ENCODE measurements around the gene PTCD2.
"Not testable (repeated sequence)": the region's sequence is repeated elsewhere in the genome, so short reads cannot be mapped to it uniquely, and the experiment has no call there.

Gene PTCD2

GRCh38 chr5:72400950-72401349, 80.8 kb downstream of the PTCD2 start:
- Histone ChIP-seq H3F3A (ENCODE audit: low read depth) (no peaks in the 10 kb centered on the region), H3K27me3 (ENCODE audit: insufficient read depth, low read length, poor library complexity, severe bottlenecking) (no peaks in the 10 kb centered on the region), H3K9me2 (replicated peaks; ENCODE audit: low read depth, low read length) (no peaks in the 10 kb centered on the region), H2AFZ (ENCODE audit: low read length) (no peak overlapping the region), H3K4me3 (ENCODE audit: low read length, poor library complexity, severe bottlenecking) (no peak overlapping the region), H3K4me1 (ENCODE audit: insufficient read depth, low read length, poor library complexity, severe bottlenecking) (no peaks in the 10 kb centered on the region), H4K20me1 (ENCODE audit: insufficient read depth, low read length, poor library complexity, severe bottlenecking) (no peaks in the 10 kb centered on the region), H3K4me2 (ENCODE audit: low read depth, low read length, poor library complexity, severe bottlenecking) (no peak overlapping the region), H3K9me3 (ENCODE audit: insufficient read depth, low read depth, low read length) (peaks cover 5% of the 10 kb centered on the region), H3K79me2 (ENCODE audit: insufficient read depth, low read length) (no peaks in the 10 kb centered on the region), H3K36me3 (ENCODE audit: insufficient read depth, low read length) (no peaks in the 10 kb centered on the region), H3K9ac (ENCODE audit: low read depth, low read length, poor library complexity, severe bottlenecking) (no peak overlapping the region)
- TF ChIP-seq EZH2phosphoT487 (IDR thresholded peaks at IDR 0.05; ENCODE audit: borderline replicate concordance) (no peak), CTCF (conservative IDR thresholded peaks at IDR 0.05; ENCODE audit: low read length) (no peak)

- H3K9ac ChIP-seq (ENCODE audit: low read depth, low read length, poor library complexity, severe bottlenecking) = no peak overlapping the region
- no peak overlapping the region for H3K4me2 ChIP-seq (ENCODE audit: low read depth, low read length, poor library complexity, severe bottlenecking)
- no peaks in the 10 kb centered on the region for H4K20me1 ChIP-seq (ENCODE audit: insufficient read depth, low read length, poor library complexity, severe bottlenecking)
- H3K4me3 ChIP-seq (ENCODE audit: low read length, poor library complexity, severe bottlenecking) = no peak overlapping the region
- peaks cover 5% of the 10 kb centered on the region for H3K9me3 ChIP-seq (ENCODE audit: insufficient read depth, low read depth, low read length)
- H3F3A ChIP-seq (ENCODE audit: low read depth) = no peaks in the 10 kb centered on the region
- TF ChIP-seq CTCF (conservative IDR thresholded peaks at IDR 0.05; ENCODE audit: low read length) (no peak), EZH2phosphoT487 (IDR thresholded peaks at IDR 0.05; ENCODE audit: borderline replicate concordance) (no peak)
- H3K27me3 ChIP-seq (ENCODE audit: insufficient read depth, low read length, poor library complexity, severe bottlenecking) = peaks cover 4% of the 10 kb centered on the region
- H3K36me3 ChIP-seq (ENCODE audit: insufficient read depth, low read length) = no peaks in the 10 kb centered on the region
- H3K9me2 ChIP-seq (replicated peaks; ENCODE audit: low read depth, low read length) = no peaks in the 10 kb centered on the region
- H2AFZ ChIP-seq (ENCODE audit: low read length) = no peak overlapping the region
- no peaks in the 10 kb centered on the region for H3K4me1 ChIP-seq (ENCODE audit: insufficient read depth, low read length, poor library complexity, severe bottlenecking)
- H3K79me2 ChIP-seq (ENCODE audit: insufficient read depth, low read length) = no peaks in the 10 kb centered on the region
Measured at GRCh38 chr5:72402381-72402890, 82.3 kb downstream of the PTCD2 start.

- TF ChIP-seq CTCF (conservative IDR thresholded peaks at IDR 0.05; ENCODE audit: low read length) (peak; percentile 62), EZH2phosphoT487 (IDR thresholded peaks at IDR 0.05; ENCODE audit: borderline replicate concordance) (no peak)
- Histone ChIP-seq H3K79me2 (ENCODE audit: insufficient read depth, low read length) (no peaks in the 10 kb centered on the region), H3K36me3 (ENCODE audit: insufficient read depth, low read length) (no peaks in the 10 kb centered on the region), H3K27me3 (ENCODE audit: insufficient read depth, low read length, poor library complexity, severe bottlenecking) (peaks cover 4% of the 10 kb centered on the region), H4K20me1 (ENCODE audit: insufficient read depth, low read length, poor library complexity, severe bottlenecking) (no peaks in the 10 kb centered on the region), H3K4me3 (ENCODE audit: low read length, poor library complexity, severe bottlenecking) (no peak overlapping the region), H2AFZ (ENCODE audit: low read length) (no peak overlapping the region), H3K4me1 (ENCODE audit: insufficient read depth, low read length, poor library complexity, severe bottlenecking) (no peaks in the 10 kb centered on the region), H3K4me2 (ENCODE audit: low read depth, low read length, poor library complexity, severe bottlenecking) (no peak overlapping the region), H3F3A (ENCODE audit: low read depth) (no peaks in the 10 kb centered on the region), H3K9me2 (replicated peaks; ENCODE audit: low read depth, low read length) (no peaks in the 10 kb centered on the region), H3K9me3 (ENCODE audit: insufficient read depth, low read depth, low read length) (peaks cover 5% of the 10 kb centered on the region), H3K9ac (ENCODE audit: low read depth, low read length, poor library complexity, severe bottlenecking) (no peak overlapping the region)
Measured at GRCh38 chr5:72402959-72403628, 82.9 kb downstream of the PTCD2 start.

GRCh38 chr5:72404771-72405170, 84.6 kb downstream of the PTCD2 start:
- H2AFZ ChIP-seq (ENCODE audit: low read length); H3K36me3 ChIP-seq (ENCODE audit: insufficient read depth, low read length); H3K4me2 ChIP-seq (ENCODE audit: low read depth, low read length, poor library complexity, severe bottlenecking); H4K20me1 ChIP-seq (ENCODE audit: insufficient read depth, low read length, poor library complexity, severe bottlenecking); H3K9ac ChIP-seq (ENCODE audit: low read depth, low read length, poor library complexity, severe bottlenecking); H3K4me3 ChIP-seq (ENCODE audit: low read length, poor library complexity, severe bottlenecking); H3K79me2 ChIP-seq (ENCODE audit: insufficient read depth, low read length); H3F3A ChIP-seq (ENCODE audit: low read depth); H3K27me3 ChIP-seq (ENCODE audit: insufficient read depth, low read length, poor library complexity, severe bottlenecking); H3K9me2 ChIP-seq (replicated peaks; ENCODE audit: low read depth, low read length); H3K9me3 ChIP-seq (ENCODE audit: insufficient read depth, low read depth, low read length); H3K4me1 ChIP-seq (ENCODE audit: insufficient read depth, low read length, poor library complexity, severe bottlenecking): not testable (repeated sequence)
